Cardiac muscle cell (in vitro differentiated cells and primary cell): Measurements from ENCODE around the gene PUS1. TPM values are rescaled to one million over a fixed set of nuclear protein-coding genes. Genes with fewer than 3 reads are reported as not detected.

ENCODE experiments used
- DNase-seq, 2 donors: peaks; one replicate each; pipeline versions ENCODE4 v3.0.0 to v3.0.0-alpha.2; 2010 to 2017; ENCODE audit warnings: low read depth in 1 of 2, low spot score in 1 of 2
- H3K27ac ChIP-seq: fragments of 200-600 bp; sonication (generic); 2 replicates; pipeline ENCODE4 v1.5.1; 2016
- H3K27me3 ChIP-seq: fragments of 200-600 bp; sonication (generic); 2 replicates; pipeline ENCODE4 v1.6.0; 2016; ENCODE audit warnings: control low read depth
- H3K36me3 ChIP-seq: fragments of 200-600 bp; sonication (generic); 2 replicates; pipeline ENCODE4 v1.5.1; 2016; ENCODE audit warnings: control low read depth
- H3K4me1 ChIP-seq: fragments of 200-600 bp; sonication (generic); 2 replicates; pipeline ENCODE4 v1.8.1; 2017; ENCODE audit warnings: low read depth, mild to moderate bottlenecking, mixed run types
- H3K4me3 ChIP-seq: fragments of 200-600 bp; sonication (generic); 2 replicates; pipeline ENCODE4 v1.5.1; 2016; ENCODE audit warnings: mild to moderate bottlenecking
- H3K9me3 ChIP-seq: fragments of 200-600 bp; sonication (generic); 2 replicates; pipeline ENCODE4 v1.5.1; 2017; ENCODE audit warnings: low read depth, mild to moderate bottlenecking, control low read depth
- polyA plus RNA-seq: library from polyadenylated mRNA; unstranded; fragments of >200 nt; fragmentation: Nextera tagmentation; extraction: Ambion mirVana; gene quantifications from 2 replicates; pipeline ENCODE4 v1.2.1, GENCODE V29; 2016
- total RNA-seq: library from RNA; depleted of rRNA; stranded (reverse); fragments of >200 nt; gene quantifications from 2 replicates; pipeline ENCODE4 v1.2.3, GENCODE V29; 2016
- TF ChIP-seq, protein P1 (sequence below): IDR thresholded peaks from 2 replicates; pipeline ENCODE4 v1.5.1; 2012; ENCODE audit warnings: low read depth, mild to moderate bottlenecking, low read length

PUS1 gene
- total and polyA plus RNA-seq, 2 experiments from 2014 or later, result 7.2 to 10.4 TPM

GRCh38 chr12:131905081-131905629 lies 23.9 kb upstream of the PUS1 start:
- Histone ChIP-seq H3K4me3 (no peak overlapping the region), H3K36me3 (no peaks in the 10 kb centered on the region)
- TF ChIP-seq, protein P1, sequence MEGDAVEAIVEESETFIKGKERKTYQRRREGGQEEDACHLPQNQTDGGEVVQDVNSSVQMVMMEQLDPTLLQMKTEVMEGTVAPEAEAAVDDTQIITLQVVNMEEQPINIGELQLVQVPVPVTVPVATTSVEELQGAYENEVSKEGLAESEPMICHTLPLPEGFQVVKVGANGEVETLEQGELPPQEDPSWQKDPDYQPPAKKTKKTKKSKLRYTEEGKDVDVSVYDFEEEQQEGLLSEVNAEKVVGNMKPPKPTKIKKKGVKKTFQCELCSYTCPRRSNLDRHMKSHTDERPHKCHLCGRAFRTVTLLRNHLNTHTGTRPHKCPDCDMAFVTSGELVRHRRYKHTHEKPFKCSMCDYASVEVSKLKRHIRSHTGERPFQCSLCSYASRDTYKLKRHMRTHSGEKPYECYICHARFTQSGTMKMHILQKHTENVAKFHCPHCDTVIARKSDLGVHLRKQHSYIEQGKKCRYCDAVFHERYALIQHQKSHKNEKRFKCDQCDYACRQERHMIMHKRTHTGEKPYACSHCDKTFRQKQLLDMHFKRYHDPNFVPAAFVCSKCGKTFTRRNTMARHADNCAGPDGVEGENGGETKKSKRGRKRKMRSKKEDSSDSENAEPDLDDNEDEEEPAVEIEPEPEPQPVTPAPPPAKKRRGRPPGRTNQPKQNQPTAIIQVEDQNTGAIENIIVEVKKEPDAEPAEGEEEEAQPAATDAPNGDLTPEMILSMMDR, result no peak

DNA sequence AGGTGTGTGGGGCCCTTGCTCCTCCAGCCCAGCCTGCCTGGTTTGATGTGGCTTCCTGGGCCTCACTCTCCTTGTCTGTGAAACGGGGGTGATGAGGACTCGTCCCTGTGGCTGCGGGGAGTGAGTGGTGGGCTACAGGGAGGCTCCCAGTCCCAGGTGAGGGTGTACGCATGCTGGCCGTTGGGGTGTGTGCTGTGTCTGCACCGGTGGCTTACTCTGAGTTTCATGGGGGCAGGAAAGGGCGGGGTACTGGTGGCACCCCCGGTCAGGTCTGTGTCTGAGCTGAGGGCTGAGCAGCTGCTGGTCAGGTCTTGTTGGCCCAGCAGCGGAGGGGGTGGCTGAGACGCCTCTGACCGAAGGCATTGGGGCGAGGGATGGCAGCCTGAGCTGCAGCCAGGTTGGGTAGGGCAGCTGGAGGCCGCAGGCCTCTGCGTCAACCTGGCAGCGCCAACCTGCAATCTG lies 23.4 kb upstream of the PUS1 start:
- Histone ChIP-seq H3K36me3 (peaks cover 1% of the 10 kb centered on the region), H3K4me1 (no peaks in the 10 kb centered on the region), H3K27me3 (no peaks in the 10 kb centered on the region), H3K4me3 (no peak overlapping the region), H3K9me3 (no peaks in the 10 kb centered on the region), H3K27ac (no peak overlapping the region)
- no peak for DNase-seq
- TF ChIP-seq, protein P1, result no peak

More at GRCh38 chr12:131905081-131905629, 23.9 kb upstream of the PUS1 start:
- DNase-seq, result no peak
- Histone ChIP-seq H3K4me1 (no peaks in the 10 kb centered on the region), H3K9me3 (no peaks in the 10 kb centered on the region), H3K27ac (no peak overlapping the region), H3K27me3 (no peaks in the 10 kb centered on the region)

GRCh38 chr12:131907379-131908091 lies 21.5 kb upstream of the PUS1 start:
- Histone ChIP-seq H3K4me3 (no peak overlapping the region), H3K36me3 (peaks cover 6% of the 10 kb centered on the region), H3K27ac (no peak overlapping the region), H3K4me1 (no peaks in the 10 kb centered on the region), H3K27me3 (no peaks in the 10 kb centered on the region), H3K9me3 (no peaks in the 10 kb centered on the region)
- no peak for DNase-seq
- TF ChIP-seq, protein P1, result no peak

DNA sequence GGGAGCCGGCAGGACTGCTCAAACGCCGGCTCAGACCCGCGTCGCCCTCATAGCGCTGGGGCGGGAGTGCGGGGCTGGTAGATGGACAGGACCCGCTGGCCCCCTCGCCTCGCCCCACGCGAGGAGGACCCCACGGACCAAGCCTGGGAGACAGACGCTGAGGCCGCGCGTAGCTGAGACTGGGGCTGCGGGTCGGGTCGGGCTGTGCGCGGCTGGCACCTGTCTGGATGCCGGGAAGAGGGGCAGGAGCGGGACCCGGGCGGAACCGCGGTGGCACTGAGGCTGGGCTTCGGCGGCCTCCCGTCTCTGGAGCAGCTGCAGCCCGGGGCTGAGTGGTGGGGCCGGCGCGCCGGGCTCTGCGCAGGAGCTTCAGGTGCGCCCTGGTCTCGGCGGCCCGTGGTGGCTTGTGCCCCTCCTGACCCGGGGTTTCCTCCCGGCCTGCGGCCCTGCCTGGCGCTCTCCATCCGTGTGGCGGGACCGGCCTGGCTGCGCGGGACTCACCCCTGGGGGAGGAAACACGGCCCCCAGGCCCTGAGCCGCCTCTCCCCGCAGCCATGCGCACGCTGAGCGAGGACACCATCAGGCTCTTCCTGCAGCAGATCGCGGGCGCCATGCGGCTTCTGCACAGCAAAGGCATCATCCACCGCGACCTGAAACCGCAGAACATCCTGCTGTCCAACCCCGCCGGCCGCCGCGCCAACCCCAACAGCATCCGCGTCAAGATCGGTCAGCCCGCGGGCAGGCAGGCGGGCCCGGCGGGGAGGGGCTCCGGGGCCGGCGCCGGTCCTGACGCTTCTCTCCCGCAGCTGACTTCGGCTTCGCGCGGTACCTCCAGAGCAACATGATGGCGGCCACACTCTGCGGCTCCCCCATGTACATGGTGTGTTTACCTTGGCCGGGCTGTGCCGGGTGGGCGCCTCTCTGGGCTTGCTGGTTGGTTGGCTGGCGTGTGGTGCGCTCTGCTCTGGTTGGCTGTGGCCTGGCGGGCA lies 20.7 kb upstream of the PUS1 start:
- no peak for DNase-seq
- TF ChIP-seq, protein P1, result no peak
- Histone ChIP-seq H3K36me3 (peaks cover 6% of the 10 kb centered on the region), H3K27me3 (no peaks in the 10 kb centered on the region), H3K27ac (no peak overlapping the region), H3K4me1 (no peaks in the 10 kb centered on the region), H3K4me3 (no peak overlapping the region), H3K9me3 (no peaks in the 10 kb centered on the region)

DNA sequence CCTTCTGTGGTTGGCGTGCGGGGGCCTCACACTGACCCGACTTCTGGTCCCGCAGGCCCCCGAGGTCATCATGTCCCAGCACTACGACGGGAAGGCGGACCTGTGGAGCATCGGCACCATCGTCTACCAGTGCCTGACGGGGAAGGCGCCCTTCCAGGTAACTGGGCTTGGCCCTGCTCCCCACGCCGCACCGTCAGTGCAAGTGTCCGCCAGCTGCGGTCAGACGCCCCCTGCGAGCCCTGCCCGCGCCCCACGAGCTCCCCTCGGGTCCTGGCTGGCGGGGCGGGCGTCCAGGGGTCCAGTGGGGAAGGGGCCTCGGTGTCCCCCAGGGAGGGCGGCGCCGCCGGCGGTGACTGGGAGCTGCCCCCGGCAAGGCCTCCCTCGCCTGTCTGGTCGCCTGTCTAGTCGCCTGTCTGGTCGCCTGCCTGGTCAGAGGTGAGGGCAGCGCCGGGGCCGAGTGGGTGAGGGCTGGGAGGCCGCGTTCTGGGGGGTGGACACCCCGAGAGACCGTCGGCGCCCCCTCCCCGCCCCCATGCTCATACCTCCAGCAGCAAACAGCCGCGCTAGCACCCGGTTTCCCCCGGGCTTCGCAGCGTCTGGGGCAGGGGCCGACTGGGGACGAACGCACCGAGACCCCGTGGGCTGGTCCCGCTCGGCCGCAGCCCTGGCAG lies 19.9 kb upstream of the PUS1 start:
- H3K27me3 ChIP-seq, result no peaks in the 10 kb centered on the region
- H3K9me3 ChIP-seq, result no peaks in the 10 kb centered on the region
- DNase-seq, result no peak
- TF ChIP-seq, protein P1, result no peak
- H3K4me1 ChIP-seq, result no peaks in the 10 kb centered on the region
- H3K36me3 ChIP-seq, result peaks cover 7% of the 10 kb centered on the region
- H3K27ac ChIP-seq, result no peak overlapping the region
- no peak overlapping the region for H3K4me3 ChIP-seq
